ENCODE measurements around the gene LRRC3C.

GRCh38 chr17:39955726-39956225 is 28.2 kb downstream of the LRRC3C start:
- TF ChIP-seq CTCF (IDR thresholded peaks at IDR 0.05) (no peak), POLR2A (IDR thresholded peaks at IDR 0.05) (no peak)
